ENCODE results near the gene TMPRSS13. TPM values are rescaled to one million over a fixed set of nuclear protein-coding genes. Genes with fewer than 3 reads are reported as not detected.

TMPRSS13 gene
- total RNA-seq, 2 donors from 2014 or later, result 1.1 TPM; not detected in 1

DNA sequence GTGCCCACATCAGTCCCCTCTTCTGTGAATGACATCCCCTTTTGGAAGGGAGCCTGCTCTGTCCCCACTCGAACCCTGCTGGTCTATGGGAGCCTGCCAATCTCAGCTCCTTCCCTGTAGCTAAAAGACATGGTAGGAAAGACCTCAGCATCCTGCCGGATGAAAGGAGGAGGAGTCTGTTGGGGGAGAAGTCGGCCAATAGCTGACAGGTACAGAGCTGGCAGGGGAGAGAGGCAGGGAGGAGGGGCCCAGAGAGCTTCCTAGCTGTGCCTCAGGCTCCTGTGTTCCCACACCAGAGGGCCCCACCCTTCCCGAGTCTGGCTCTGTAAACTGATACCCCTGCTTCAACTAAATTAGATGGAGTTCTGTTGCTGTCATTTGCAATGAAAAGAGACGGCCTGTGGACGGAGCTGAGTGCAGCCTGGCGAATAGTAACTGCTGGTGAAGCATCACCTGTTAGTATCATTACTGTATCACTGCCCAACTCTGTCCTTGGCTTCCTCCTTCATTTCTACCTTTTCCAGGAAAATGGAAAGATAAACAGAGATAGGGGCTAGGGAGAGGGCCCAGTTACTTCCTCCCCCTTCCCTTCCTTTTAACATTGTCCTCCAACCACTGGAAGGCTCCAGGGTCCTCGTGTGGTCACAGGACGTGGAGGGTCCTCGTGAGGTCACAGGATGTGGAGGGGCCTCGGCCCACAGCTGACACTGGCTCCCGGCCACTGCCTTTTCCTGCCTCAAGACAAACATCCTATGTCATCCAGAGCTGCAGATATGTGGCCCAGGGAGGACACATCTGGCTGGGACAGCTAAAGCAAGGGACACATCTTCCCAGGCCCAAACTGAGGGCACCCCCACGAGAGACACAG lies 67.8 kb downstream of the TMPRSS13 start:
- H3K27ac ChIP-seq, result no peak overlapping the region
- no peak for ATAC-seq (ENCODE audit: insufficient number of reproducible peaks, low FRiP score, low read depth)
- H3K4me3 ChIP-seq, result no peak overlapping the region
- H3K27me3 ChIP-seq (replicated peaks; ENCODE audit: insufficient read depth), result no peaks in the 10 kb centered on the region
- no peaks in the 10 kb centered on the region for H3K4me1 ChIP-seq (ENCODE audit: control insufficient read depth in 1 of 2, low read depth in 2 of 2)
- H3K9me3 ChIP-seq, result no peaks in the 10 kb centered on the region
- no peaks in the 10 kb centered on the region for H3K36me3 ChIP-seq
- TF ChIP-seq, protein P1, sequence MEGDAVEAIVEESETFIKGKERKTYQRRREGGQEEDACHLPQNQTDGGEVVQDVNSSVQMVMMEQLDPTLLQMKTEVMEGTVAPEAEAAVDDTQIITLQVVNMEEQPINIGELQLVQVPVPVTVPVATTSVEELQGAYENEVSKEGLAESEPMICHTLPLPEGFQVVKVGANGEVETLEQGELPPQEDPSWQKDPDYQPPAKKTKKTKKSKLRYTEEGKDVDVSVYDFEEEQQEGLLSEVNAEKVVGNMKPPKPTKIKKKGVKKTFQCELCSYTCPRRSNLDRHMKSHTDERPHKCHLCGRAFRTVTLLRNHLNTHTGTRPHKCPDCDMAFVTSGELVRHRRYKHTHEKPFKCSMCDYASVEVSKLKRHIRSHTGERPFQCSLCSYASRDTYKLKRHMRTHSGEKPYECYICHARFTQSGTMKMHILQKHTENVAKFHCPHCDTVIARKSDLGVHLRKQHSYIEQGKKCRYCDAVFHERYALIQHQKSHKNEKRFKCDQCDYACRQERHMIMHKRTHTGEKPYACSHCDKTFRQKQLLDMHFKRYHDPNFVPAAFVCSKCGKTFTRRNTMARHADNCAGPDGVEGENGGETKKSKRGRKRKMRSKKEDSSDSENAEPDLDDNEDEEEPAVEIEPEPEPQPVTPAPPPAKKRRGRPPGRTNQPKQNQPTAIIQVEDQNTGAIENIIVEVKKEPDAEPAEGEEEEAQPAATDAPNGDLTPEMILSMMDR (IDR thresholded peaks at IDR 0.05), result no peak
- DNase-seq (ENCODE audit: low spot score), result no peak

DNA sequence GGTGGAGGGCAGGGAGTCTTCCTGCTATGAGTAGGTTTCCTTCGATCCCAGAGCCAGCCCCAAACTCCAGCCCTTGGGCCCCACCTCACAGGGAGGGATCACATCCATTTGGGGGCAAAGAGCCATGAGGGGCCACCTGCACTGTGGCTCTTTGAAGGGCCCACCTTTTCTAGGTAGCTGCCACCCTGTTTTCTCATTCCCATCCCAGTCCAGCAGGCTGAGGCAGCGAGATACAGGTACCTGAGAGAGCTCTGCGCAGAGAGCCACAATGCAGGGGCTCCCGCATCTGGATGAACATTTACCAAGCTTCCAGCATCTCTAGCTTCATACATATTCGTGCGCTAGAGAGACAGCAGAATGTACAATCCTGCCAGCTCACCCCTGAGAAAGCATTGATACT lies 69.1 kb downstream of the TMPRSS13 start:
- DNase-seq (ENCODE audit: low spot score), result no peak
- Histone ChIP-seq H3K36me3 (no peaks in the 10 kb centered on the region), H3K27ac (no peak overlapping the region)

DNA sequence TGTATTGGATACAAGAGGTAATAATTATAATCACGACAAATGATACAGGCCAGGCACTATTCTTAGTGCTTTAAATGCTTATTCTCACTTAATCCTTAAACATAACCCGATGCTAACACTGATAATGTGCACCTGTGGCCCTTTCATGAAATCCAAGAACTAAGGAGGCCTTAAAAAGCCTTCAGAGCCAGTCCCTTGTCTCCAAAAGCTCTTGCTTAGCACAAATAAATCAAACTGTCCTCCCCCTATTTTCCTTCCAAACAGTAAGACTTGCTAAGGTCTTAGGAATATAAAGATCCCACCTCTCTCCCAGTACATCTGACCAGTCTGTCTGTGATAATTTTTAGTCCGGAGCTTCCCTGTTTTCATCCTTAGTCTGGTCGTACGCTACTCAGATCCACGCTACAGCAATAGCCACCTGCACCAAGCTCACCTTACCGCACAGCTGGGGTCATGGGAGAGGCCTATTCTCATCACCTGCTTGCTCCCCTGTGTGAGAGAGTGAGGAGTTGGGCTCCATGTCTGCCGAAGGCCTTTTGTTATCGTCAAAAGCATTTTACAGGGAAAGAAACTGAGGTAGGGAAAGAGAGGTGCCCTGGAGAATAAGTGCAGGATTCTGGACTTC lies 69.6 kb downstream of the TMPRSS13 start:
- Histone ChIP-seq H3K4me3 (no peak overlapping the region), H3K9me3 (no peaks in the 10 kb centered on the region), H3K36me3 (no peaks in the 10 kb centered on the region), H3K27ac (no peak overlapping the region), H3K27me3 (replicated peaks; ENCODE audit: insufficient read depth) (no peaks in the 10 kb centered on the region), H3K4me1 (ENCODE audit: control insufficient read depth in 1 of 2, low read depth in 2 of 2) (no peaks in the 10 kb centered on the region)
- DNase-seq (ENCODE audit: low spot score) (no peak), ATAC-seq (ENCODE audit: insufficient number of reproducible peaks, low FRiP score, low read depth) (no peak)
- TF ChIP-seq, protein P1 (IDR thresholded peaks at IDR 0.05), result no peak

More for the DNA sequence above, 69.1 kb downstream of the TMPRSS13 start:
- Histone ChIP-seq H3K4me3 (no peak overlapping the region), H3K27me3 (replicated peaks; ENCODE audit: insufficient read depth) (no peaks in the 10 kb centered on the region), H3K4me1 (ENCODE audit: control insufficient read depth in 1 of 2, low read depth in 2 of 2) (no peaks in the 10 kb centered on the region), H3K9me3 (no peaks in the 10 kb centered on the region)
- TF ChIP-seq, protein P1 (IDR thresholded peaks at IDR 0.05), result no peak
- no peak for ATAC-seq (ENCODE audit: insufficient number of reproducible peaks, low FRiP score, low read depth)

DNA sequence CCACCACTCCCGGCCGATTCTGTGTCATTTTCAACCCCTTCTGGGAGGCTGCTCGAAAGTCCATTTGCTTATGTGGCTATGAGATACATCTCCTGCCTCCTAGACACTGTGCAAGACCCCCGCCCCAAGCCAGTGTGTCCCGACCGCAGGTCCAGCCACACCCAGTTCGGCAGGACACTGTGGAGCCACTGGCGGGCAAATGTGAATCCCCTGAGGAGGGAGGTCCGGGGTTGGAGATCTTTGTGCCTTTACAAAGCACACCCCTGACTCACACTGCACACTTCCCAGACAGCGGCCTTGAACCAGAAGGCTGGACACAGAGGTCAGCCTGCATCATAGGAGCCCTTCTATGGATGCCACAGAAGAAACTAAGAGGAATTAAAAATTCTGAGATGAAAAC lies 70.1 kb downstream of the TMPRSS13 start:
- TF ChIP-seq, protein P1 (IDR thresholded peaks at IDR 0.05), result no peak
- no peak for DNase-seq (ENCODE audit: low spot score)
- Histone ChIP-seq H3K36me3 (no peaks in the 10 kb centered on the region), H3K4me1 (ENCODE audit: control insufficient read depth in 1 of 2, low read depth in 2 of 2) (no peaks in the 10 kb centered on the region), H3K27me3 (replicated peaks; ENCODE audit: insufficient read depth) (no peaks in the 10 kb centered on the region), H3K4me3 (no peak overlapping the region), H3K9me3 (no peaks in the 10 kb centered on the region), H3K27ac (no peak overlapping the region)
- no peak for ATAC-seq (ENCODE audit: insufficient number of reproducible peaks, low FRiP score, low read depth)

DNA sequence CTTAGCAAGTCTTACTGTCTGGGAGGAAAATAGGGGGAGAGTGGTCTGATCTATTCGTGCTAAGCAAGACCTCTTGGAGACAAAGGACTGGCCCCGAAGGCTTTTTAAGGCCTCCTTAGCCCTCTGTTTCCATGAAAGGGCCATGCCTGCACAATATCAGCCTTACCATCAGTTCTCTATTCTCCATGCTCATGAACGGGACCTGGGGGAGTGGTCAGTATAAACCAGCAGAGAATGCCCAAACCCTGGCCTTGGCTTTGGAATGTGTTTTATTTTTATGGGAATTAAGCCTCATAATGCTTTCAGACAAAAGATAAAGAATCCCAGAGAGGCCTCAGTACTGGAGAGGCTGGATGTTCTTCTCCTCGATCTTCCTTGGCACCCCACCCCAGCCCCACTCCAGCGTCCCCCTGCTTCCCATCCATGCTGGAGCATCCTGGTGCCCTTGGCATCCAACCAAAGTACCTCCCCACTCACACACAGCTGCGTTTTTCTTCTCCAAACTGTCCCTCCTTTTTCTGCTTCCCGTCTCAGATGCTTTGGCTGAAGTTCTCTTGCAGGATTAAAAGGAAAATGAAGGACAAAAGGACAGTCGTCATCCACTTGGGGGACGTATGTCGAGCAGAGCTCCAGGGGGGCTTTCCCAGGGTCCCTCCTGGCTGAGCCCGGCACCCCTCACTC lies 71.3 kb downstream of the TMPRSS13 start:
- Histone ChIP-seq H3K27ac (no peak overlapping the region), H3K4me3 (no peak overlapping the region), H3K36me3 (no peaks in the 10 kb centered on the region), H3K9me3 (peaks cover 6% of the 10 kb centered on the region), H3K4me1 (ENCODE audit: control insufficient read depth in 1 of 2, low read depth in 2 of 2) (no peaks in the 10 kb centered on the region), H3K27me3 (replicated peaks; ENCODE audit: insufficient read depth) (no peaks in the 10 kb centered on the region)
- no peak for DNase-seq (ENCODE audit: low spot score)
- ATAC-seq (ENCODE audit: insufficient number of reproducible peaks, low FRiP score, low read depth), result no peak
- TF ChIP-seq, protein P1 (IDR thresholded peaks at IDR 0.05), result no peak
